ENCODE measurements around the gene TMX2.

Gene TMX2

DNA sequence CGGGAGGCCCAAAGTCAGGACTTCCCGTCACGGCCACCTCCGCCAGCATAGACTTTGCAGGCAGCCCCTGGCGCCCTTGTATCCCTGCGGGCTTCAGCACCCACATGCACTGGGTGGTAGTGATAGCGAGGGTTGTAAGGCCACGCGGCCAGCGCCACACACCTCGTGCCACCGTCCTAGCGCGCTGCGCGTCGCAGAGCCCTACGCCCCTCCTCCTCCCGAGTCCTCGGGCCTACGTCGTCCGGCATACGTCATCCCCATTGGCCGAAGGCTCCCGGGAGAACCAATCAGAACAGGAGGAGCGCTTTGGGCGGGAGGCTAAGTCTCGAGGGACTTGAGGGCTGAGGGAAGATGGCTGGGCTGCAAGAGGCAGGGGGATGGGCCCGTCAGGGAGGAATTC lies 40.6 kb downstream of the TMX2 start (continued):
- TF ChIP-seq, protein P1, sequence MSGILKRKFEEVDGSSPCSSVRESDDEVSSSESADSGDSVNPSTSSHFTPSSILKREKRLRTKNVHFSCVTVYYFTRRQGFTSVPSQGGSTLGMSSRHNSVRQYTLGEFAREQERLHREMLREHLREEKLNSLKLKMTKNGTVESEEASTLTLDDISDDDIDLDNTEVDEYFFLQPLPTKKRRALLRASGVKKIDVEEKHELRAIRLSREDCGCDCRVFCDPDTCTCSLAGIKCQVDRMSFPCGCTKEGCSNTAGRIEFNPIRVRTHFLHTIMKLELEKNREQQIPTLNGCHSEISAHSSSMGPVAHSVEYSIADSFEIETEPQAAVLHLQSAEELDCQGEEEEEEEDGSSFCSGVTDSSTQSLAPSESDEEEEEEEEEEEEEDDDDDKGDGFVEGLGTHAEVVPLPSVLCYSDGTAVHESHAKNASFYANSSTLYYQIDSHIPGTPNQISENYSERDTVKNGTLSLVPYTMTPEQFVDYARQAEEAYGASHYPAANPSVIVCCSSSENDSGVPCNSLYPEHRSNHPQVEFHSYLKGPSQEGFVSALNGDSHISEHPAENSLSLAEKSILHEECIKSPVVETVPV (CRISPR knock-in tag; IDR thresholded peaks at IDR 0.05), result no peak
- TF ChIP-seq ZC3H10 (CRISPR knock-in tag; IDR thresholded peaks at IDR 0.05) (no peak), SNAI2 (CRISPR knock-in tag; IDR thresholded peaks at IDR 0.05) (no peak), GLIS3 (CRISPR knock-in tag; IDR thresholded peaks at IDR 0.05) (no peak), TCF4 (CRISPR knock-in tag; IDR thresholded peaks at IDR 0.05; ENCODE audit: borderline replicate concordance) (no peak), ISL1 (CRISPR knock-in tag; IDR thresholded peaks at IDR 0.05) (no peak), BACH2 (CRISPR knock-in tag; IDR thresholded peaks at IDR 0.05; ENCODE audit: borderline replicate concordance) (no peak)

DNA sequence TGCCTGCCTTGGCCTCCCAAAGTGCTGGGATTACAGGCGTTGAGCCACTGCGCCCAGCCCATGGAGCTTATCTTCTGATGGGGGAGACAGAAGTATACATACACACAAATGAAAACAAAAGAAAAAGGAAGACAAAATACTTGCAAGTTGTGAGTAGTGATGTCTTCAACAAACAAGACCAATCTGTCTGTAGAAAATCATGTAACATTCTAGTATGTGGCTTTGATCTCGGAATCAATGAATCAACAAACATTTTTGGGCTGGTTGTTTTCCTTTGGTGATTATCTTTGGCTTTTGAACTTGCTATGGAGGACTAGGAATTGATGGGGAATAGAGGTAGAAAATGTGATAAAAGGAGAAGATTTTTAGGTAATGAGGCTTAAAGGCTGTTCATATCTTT lies 45.8 kb downstream of the TMX2 start:
- TF ChIP-seq ZFP3 (CRISPR knock-in tag; IDR thresholded peaks at IDR 0.05), result no peak
- no peak for TF ChIP-seq RARB (CRISPR knock-in tag; IDR thresholded peaks at IDR 0.05)
- TF ChIP-seq ARNTL (CRISPR knock-in tag; IDR thresholded peaks at IDR 0.05; ENCODE audit: borderline replicate concordance, low read depth), result no peak
- no peak for TF ChIP-seq GLIS3 (CRISPR knock-in tag; IDR thresholded peaks at IDR 0.05)
- TF ChIP-seq, protein P1 (CRISPR knock-in tag; IDR thresholded peaks at IDR 0.05), result no peak
- TF ChIP-seq, protein P2, sequence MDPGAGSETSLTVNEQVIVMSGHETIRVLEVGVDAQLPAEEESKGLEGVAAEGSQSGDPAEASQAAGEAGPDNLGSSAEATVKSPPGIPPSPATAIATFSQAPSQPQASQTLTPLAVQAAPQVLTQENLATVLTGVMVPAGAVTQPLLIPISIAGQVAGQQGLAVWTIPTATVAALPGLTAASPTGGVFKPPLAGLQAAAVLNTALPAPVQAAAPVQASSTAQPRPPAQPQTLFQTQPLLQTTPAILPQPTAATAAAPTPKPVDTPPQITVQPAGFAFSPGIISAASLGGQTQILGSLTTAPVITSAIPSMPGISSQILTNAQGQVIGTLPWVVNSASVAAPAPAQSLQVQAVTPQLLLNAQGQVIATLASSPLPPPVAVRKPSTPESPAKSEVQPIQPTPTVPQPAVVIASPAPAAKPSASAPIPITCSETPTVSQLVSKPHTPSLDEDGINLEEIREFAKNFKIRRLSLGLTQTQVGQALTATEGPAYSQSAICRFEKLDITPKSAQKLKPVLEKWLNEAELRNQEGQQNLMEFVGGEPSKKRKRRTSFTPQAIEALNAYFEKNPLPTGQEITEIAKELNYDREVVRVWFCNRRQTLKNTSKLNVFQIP (CRISPR knock-in tag; IDR thresholded peaks at IDR 0.05; ENCODE audit: borderline replicate concordance, low read depth), result no peak
- no peak for TF ChIP-seq ZNF70 (CRISPR knock-in tag; IDR thresholded peaks at IDR 0.05)
- no peak for TF ChIP-seq ZNF565 (CRISPR knock-in tag; conservative IDR thresholded peaks at IDR 0.05; ENCODE audit: low read depth)
- no peak for TF ChIP-seq ESRRG (CRISPR knock-in tag; IDR thresholded peaks at IDR 0.05)
- no peak for TF ChIP-seq ZFP30 (CRISPR knock-in tag; IDR thresholded peaks at IDR 0.05)
- no peak for TF ChIP-seq OSR1 (CRISPR knock-in tag; IDR thresholded peaks at IDR 0.05)
- no peak for TF ChIP-seq SNAI2 (CRISPR knock-in tag; IDR thresholded peaks at IDR 0.05)
- no peak for ATAC-seq

DNA sequence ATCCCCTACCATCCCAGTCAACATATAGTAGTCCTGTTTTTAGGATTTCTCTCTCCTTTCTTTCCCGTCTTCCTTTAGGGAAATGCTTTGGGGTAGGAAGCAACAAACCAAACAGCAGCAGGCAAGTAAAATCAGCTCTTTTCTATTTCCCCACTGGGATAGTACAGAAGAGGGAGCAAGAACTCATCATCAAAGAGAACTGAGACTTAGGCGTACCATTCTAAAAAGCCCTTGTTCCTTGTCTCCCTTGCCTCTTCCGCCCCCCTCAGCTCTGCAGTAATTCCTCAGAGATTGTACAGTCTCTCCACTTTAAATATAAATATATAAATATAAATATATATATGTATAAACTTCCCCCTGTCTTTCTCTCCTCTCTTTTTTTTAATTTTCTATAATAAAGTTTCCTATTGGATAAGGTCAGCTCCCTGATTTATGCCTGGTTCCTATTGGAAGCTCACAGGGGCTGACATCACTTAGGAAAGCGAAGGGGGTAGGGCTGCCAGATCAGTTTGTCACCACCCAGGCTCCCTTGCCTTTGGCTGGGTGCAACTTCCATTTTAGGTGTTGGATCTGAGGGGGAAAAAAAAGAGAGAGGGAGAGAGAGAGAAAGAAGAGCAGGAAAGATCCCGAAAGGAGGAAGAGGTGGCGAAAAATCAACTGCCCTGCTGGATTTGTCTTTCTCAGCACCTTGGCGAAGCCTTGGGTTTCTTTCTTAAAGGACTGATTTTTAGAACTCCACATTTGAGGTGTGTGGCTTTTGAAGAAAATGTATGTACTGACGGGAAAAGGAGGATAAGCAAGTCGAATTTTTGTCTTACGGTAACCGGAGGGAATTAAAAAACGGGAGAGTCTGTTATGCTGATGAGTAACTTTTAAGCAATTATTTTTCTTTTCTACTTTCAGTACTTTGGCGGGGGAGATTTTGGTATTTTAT lies 49.2 kb downstream of the TMX2 start, which contains the start of gene CTNND1:
Gene CTNND1 (plus strand): TSS at position 502 of the 934 bp plus-strand sequence. CDS start 29,677 bp downstream, outside the sequence.
- ATAC-seq, result peak; percentile 96
- TF ChIP-seq ZNF8 (CRISPR knock-in tag; IDR thresholded peaks at IDR 0.05) (peak; percentile 90), ARNTL (CRISPR knock-in tag; IDR thresholded peaks at IDR 0.05; ENCODE audit: borderline replicate concordance, low read depth) (no peak)

DNA sequence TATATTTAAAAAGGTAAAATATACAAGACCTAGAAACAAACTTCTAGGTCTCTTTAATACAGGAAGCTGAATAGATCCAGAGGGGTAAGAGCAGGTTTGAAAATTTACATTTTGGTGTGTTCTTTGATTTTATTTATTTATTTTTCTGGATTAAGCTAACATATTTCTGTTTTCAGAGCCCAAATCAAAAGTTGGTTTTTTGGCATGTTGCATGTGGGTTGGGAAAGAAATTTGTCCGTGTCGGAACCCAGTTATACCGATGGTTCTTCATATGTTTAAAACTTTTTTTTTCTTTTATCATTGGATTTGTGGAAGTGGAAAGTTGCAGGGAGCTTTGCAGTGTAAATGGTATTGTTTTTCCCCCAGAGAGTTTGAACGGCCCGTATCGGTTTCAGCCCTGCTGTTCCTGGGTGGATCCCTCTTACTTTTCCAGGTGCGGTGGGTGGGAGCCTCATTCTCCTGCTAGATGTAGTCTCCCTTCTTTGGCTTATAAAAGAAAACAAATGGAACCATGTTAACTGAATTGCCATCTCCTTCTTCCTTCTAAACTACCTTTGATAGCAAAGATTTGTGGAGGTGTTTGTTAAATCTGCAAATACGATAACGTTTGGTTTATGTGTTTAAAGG lies 50.0 kb downstream of the TMX2 start:
- peak; percentile 48 for ATAC-seq
- TF ChIP-seq, protein P3, sequence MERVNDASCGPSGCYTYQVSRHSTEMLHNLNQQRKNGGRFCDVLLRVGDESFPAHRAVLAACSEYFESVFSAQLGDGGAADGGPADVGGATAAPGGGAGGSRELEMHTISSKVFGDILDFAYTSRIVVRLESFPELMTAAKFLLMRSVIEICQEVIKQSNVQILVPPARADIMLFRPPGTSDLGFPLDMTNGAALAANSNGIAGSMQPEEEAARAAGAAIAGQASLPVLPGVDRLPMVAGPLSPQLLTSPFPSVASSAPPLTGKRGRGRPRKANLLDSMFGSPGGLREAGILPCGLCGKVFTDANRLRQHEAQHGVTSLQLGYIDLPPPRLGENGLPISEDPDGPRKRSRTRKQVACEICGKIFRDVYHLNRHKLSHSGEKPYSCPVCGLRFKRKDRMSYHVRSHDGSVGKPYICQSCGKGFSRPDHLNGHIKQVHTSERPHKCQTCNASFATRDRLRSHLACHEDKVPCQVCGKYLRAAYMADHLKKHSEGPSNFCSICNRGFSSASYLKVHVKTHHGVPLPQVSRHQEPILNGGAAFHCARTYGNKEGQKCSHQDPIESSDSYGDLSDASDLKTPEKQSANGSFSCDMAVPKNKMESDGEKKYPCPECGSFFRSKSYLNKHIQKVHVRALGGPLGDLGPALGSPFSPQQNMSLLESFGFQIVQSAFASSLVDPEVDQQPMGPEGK (CRISPR knock-in tag; IDR thresholded peaks at IDR 0.05; ENCODE audit: borderline replicate concordance), result no peak
- TF ChIP-seq RARB (CRISPR knock-in tag; IDR thresholded peaks at IDR 0.05), result no peak
- no peak for TF ChIP-seq SNAI2 (CRISPR knock-in tag; IDR thresholded peaks at IDR 0.05)
- TF ChIP-seq PPARA (CRISPR knock-in tag; IDR thresholded peaks at IDR 0.05; ENCODE audit: borderline replicate concordance), result no peak
- TF ChIP-seq ZNF565 (CRISPR knock-in tag; conservative IDR thresholded peaks at IDR 0.05; ENCODE audit: low read depth), result no peak
- TF ChIP-seq ARNTL (CRISPR knock-in tag; IDR thresholded peaks at IDR 0.05; ENCODE audit: borderline replicate concordance, low read depth), result no peak
- TF ChIP-seq, protein P2 (CRISPR knock-in tag; IDR thresholded peaks at IDR 0.05; ENCODE audit: borderline replicate concordance, low read depth), result no peak
- no peak for TF ChIP-seq ZC3H10 (CRISPR knock-in tag; IDR thresholded peaks at IDR 0.05)
